Measurements from ENCODE around the gene FAAP24. TPM values are rescaled to one million over a fixed set of nuclear protein-coding genes. Genes with fewer than 3 reads are reported as not detected.

FAAP24 gene
- total and polyA plus RNA-seq, 2 of the 8 experiments (the other 6 are each of a cell fraction or from before 2014, with no cell fraction given), result 3.3 to 4.2 TPM

DNA sequence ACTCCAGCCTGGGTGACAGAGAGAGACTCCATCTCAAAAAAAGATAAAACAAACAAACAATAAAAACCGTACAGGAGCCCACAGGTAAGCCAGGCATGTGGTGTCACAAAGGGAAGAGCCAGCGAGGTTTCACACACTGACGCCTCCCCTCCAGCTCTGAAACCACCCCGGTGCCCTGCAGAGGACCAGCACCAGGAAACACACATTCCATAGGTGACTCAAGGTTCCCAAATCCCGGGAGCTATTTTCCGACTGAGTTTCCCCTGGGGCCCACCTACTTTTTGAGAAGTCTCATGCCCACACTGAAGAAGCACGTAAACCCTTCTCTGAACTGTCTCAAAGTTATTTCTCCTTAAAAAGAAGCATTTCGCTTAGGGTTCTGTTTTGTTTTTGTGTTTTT lies 52.4 kb downstream of the FAAP24 start:
- H3K79me2 ChIP-seq (ENCODE audit: control insufficient read depth in 1 of 2, insufficient read depth in 2 of 2, low read length in 2 of 2), result peaks cover 0 to 7% of the 10 kb centered on the region in 2 experiments; a peak in 2 of 4 replicates
- no peak overlapping the region for H2BK5ac ChIP-seq (ENCODE audit: low read depth, low read length)
- H3K27ac ChIP-seq (ENCODE audit: low read depth, low read length), result no peak overlapping the region
- no peaks in the 10 kb centered on the region for H3K79me1 ChIP-seq (ENCODE audit: low read depth, low read length)
- H3K18ac ChIP-seq (ENCODE audit: extremely low read depth, low read length), result no peak overlapping the region
- no peaks in the 10 kb centered on the region; the same call in 1 of the 2 replicates for H3K23me2 ChIP-seq (ENCODE audit: low read depth, low read length)
- ChIA-PET POLR2A (ENCODE audit: partially characterized antibody) (no interaction called here), CTCF (ENCODE audit: partially characterized antibody) (interaction anchor here (1.1 to 2.6 kb wide), 4 partner anchors 7 to 48 kb away, joined by 3 to 26 read pairs (median 6); no protein-coding TSS in a partner anchor)
- no peak overlapping the region for H2AFZ ChIP-seq (ENCODE audit: low read length)
- no peak overlapping the region for H3K56ac ChIP-seq (replicated peaks; ENCODE audit: insufficient read length, low read depth, low read length)
- FAIRE-seq, result no peak
- H4K8ac ChIP-seq (ENCODE audit: extremely low read depth, insufficient read depth, low read length), result no peak overlapping the region
- H3K14ac ChIP-seq (ENCODE audit: insufficient read length), result no peak overlapping the region
- no peak overlapping the region for H4K91ac ChIP-seq (replicated peaks; ENCODE audit: insufficient read length, low read length)
- no peak overlapping the region for H3K4me2 ChIP-seq (ENCODE audit: insufficient read depth in 1 of 2, low read depth in 2 of 2, low read length in 2 of 2)
- no peak overlapping the region for H2AK5ac ChIP-seq (ENCODE audit: low read depth, low read length)
- no peak for TF ChIP-seq RXRA (IDR thresholded peaks at IDR 0.05; ENCODE audit: insufficient read depth, low read depth, low read length)
- DNase-seq (ENCODE audit: low read depth in 1 of 2, low spot score in 2 of 2), result no peak
- H3K4me3 ChIP-seq (ENCODE audit: extremely low read depth in 1 of 4, insufficient read depth in 2 of 4, low read depth in 3 of 4, low read length in 4 of 4), result no peak overlapping the region
- no peak overlapping the region for H2BK120ac ChIP-seq (replicated peaks; ENCODE audit: low read depth, low read length)
- no peak overlapping the region for H3K4ac ChIP-seq (replicated peaks; ENCODE audit: insufficient read length, low read depth, low read length)
- H2BK20ac ChIP-seq (ENCODE audit: low read length), result no peak overlapping the region
- no peak overlapping the region for H2BK12ac ChIP-seq (ENCODE audit: low read depth, low read length)
- H4K20me1 ChIP-seq (replicated peaks in 1 of 2; ENCODE audit: control insufficient read depth in 1 of 2, insufficient read depth in 2 of 2, low read length in 2 of 2), result no peaks in the 10 kb centered on the region
- no peak overlapping the region for H3K23ac ChIP-seq (ENCODE audit: insufficient read length)
- H3K9ac ChIP-seq (replicated peaks in 1 of 4; ENCODE audit: extremely low read depth in 1 of 4, low read depth in 3 of 4, low read length in 3 of 4), result no peak overlapping the region
- H3K9me3 ChIP-seq (ENCODE audit: insufficient read depth in 2 of 2, low read depth in 1 of 2, low read length in 1 of 2), result no peaks in the 10 kb centered on the region; a peak in 1 of 4 replicates
- H4K5ac ChIP-seq (ENCODE audit: insufficient read length, low read depth, low read length), result no peak overlapping the region
- peaks cover 4 to 20% (median 13%) of the 10 kb centered on the region in 4 experiments for H3K4me1 ChIP-seq (replicated peaks in 1 of 4; ENCODE audit: control insufficient read depth in 3 of 4, insufficient read depth in 4 of 4, low read length in 3 of 4)
- H3K27me3 ChIP-seq (replicated peaks in 1 of 4; ENCODE audit: control insufficient read depth in 3 of 4, extremely low read depth in 1 of 4, insufficient read depth in 3 of 4, low read length in 3 of 4), result no peaks in the 10 kb centered on the region
- no peak overlapping the region for H2BK15ac ChIP-seq (ENCODE audit: low read length)
- WGBS, 2 experiments (ENCODE audit: extremely low coverage in 1 of 2, insufficient coverage in 1 of 2, insufficient read length in 1 of 2, insufficient replicate concordance in 2 of 2, low coverage in 1 of 2, low lambda C conversion rate in 2 of 2, missing lambda C conversion rate in 1 of 2), result 92% methylated on average over 8 of the region's 8 CpGs; no CpG with 5 or more reads in 1 of the 2 experiments
- H3K36me3 ChIP-seq (ENCODE audit: control insufficient read depth in 2 of 4, insufficient read depth in 4 of 4, low read length in 3 of 4), result peaks cover 0 to 14% (median 1%) of the 10 kb centered on the region in 4 experiments; a peak in 3 of 8 replicates
